G401 (cell line): Measurements from ENCODE around the gene GRIK3. TPM values are rescaled to one million over a fixed set of nuclear protein-coding genes. Genes with fewer than 3 reads are reported as not detected.

Experiments used
- DNase-seq: peaks from one replicate; pipeline ENCODE4 v3.0.0-alpha.2; 2015; ENCODE audit warnings: low spot score
- in situ Hi-C: cut with HindIII; loops from 2 replicates; pipeline ENCODE4 v1.10.0; 2016; ENCODE audit warnings: low sequenced_read_pairs, mixed read lengths
- total RNA-seq: library from RNA; depleted of rRNA; stranded (reverse); fragments of >200 nt; shearing (Covaris generic); gene quantifications from 2 replicates; pipeline ENCODE4 v1.2.3, GENCODE V29; 2014

GRIK3 gene
- total RNA-seq, 1 experiment from 2014 or later, result not detected

DNA sequence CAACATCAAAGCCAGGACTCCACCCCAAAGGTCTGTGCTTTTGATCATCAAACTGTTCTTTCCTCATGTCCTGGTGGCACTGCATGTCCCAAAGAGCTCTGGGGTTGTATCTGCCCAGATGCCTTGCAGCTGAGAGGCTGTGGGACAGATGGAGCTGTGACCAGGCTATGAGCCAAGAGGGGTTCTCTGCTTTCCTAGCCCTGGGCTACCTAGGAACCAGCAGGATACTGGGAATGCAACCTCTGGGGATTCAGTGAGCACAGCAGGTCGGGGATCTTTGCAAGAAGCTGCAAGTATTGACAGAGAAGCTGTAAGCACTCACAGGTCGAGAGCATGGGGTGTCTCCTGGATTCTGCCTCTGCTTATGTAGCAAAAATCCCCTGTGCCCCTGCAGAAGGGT lies 186.6 kb downstream of the GRIK3 start:
- no peak for DNase-seq
- in situ Hi-C loops, result no loop called here

DNA sequence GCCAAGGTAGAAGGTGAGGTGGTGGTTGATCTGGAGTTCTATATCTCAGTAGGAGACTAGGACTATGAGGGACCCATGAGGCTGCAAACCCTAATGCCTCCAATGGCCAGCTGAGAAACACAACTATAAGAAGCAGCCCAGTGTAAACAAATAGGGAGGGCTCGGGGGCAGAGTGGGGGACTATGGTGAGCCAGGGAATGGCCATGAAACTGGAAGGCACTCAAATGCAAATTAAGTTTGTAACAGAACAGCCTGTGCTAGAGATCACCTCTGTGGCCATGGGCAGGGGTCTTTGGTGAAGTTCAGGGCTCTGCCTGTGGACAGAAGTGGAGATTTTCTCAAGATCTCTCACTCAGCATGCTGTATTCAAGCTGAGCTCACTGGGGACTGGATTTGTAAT lies 187.1 kb downstream of the GRIK3 start:
- no peak for DNase-seq
- in situ Hi-C loops, result no loop called here

DNA sequence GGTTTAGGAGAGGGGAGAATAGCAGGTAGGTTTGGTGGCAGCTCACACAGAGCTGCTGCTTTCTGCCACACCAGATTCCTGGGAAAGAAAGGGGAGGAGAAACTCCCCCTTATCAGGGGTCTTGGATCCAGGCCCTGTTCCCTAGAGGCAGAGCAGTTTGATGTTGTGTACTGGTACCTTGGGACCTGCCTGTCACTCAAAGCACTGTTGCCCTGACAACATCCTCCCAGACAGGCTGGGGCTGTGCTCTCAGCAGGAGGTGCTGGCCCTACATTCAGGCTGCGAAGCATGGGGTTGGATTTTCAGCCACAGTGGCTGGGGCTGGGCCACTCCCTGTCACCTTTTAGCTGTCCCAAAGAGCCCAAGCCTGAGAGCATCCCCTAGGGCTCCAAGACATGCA lies 188.0 kb downstream of the GRIK3 start:
- DNase-seq, result peak; percentile 32
- in situ Hi-C loops, result no loop called here

DNA sequence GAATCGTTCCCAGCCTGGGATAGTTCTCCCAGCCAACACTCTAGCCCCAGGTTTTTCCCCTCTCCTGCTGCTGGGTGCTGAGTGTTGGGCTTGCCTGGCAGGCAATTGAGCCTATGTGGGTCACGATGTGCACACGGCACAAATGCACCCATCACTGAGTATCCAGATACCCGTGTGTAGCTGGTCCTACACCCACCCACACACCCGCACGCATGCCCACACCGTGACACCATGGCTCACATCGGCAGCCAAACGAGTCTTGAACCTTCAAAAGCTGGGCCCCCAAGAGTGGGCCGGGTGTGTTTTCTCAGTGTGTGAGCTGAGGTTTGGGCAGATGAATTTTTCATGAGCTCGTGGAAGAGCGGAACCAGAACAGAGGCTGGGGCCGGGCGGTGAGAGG lies 188.5 kb downstream of the GRIK3 start:
- DNase-seq, result peak; percentile 17
- in situ Hi-C loops, result no loop called here

DNA sequence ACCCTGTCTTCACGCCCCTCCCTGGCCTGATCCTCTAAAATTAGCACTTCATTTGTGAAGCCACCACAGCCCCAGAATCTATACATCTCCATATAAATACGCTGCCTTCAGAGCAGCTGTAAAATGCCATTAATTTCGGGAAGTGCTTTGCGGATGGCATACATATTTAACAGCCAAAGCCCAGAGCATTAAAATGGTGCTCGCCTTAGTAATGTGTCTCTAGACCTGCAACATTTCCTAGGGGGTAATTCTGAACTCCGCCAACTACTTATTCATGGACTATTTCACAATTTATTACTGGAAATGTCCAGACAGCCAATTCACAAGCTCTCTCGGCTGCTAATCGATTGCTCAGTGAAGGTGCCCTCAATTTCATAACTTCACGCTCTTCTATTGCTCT lies 189.4 kb downstream of the GRIK3 start:
- in situ Hi-C loops, result no loop called here
- DNase-seq, result no peak

DNA sequence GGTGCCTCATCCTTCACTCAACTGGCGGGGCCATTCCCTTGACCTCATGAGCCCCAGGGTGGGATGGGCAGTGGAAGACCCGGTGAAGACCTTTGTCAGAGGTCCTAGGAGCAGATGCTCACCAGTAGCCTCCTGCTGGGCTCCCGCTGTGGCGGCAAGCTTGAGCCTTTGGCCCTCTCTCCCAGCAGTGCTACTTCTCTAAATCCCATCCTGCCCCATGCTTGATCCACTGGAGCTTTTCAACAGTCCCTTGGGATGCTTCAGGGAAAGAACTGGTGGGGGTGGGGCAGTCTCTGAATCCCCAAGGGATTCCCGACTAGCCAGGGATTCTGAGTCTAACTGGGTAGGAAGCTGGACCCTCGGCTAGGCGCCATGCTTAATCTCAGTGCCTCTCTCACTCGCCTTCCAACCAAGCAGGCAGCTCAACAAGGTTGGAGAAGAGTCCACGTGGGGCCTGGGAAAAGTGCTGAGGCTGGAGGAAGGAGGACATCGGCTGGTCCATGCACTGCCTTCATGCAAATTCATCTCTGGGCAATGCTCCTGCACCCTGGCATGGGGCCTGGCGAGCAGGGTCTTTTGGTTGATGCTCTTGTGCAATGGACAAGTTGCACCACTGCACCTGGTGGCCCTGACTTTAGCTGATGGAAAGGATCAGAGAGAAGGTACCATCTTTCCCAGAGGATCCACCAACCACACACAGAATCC lies 190.3 kb downstream of the GRIK3 start:
- no peak for DNase-seq

DNA sequence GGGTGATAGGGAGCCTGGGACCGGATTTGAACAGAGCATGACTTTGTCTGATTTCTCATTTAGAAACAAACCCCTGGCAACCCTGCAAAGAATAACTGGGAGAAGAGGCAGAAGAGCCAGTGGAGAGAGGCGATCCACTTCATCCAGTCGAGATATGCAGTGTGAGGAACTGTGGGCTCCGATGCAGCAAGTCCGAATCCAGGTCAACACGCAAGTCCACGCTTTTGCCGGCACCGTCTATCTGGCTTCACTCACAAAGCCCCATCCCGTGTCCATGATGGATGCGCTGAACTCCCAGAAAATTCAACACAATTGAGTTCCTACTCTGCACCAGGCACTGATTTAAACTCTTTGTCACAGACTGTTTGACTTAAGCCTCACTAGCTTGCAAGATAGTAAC lies 191.3 kb downstream of the GRIK3 start:
- DNase-seq, result no peak
- in situ Hi-C loops, result no loop called here

More for the DNA sequence above, 190.3 kb downstream of the GRIK3 start:
- in situ Hi-C loops, result no loop called here

DNA sequence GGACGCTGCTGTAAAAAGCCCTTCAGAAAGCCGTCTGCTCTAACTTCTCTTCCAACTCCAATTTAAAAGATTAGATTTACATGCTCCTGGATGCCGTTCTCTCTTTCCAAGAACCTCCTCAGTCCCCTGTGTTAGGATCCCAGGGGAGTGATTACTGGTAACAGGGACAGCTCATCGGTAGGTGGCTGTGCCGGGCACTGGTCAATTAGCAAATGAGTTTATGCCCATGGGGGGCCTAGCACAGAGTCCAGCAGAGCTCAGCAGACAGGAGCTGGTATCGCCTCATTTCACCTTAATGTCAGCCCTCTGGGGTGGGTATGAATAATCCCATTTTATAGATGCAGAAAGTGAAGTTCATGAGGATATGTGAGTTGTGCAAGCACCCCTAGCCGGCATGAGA lies 191.9 kb downstream of the GRIK3 start:
- DNase-seq, result no peak
- in situ Hi-C loops, result no loop called here

DNA sequence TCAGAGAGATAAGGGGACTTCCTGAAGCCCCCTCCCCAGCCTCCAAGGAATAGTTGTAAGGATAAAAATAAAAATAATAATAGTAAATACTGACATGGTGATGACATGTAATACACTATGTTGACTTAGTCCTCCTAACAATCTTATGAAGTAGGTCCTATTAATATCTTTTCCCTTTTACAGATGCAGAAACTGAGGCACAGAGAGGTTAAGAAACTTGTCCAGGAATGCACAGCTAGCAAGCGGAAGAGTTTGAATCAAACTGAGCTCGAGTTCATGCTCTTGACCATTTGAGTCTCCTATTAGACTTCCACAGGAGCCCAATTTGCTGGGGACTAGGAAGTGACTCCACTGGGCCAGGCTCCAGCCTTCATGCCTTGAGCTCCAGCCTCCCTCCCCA lies 194.8 kb downstream of the GRIK3 start:
- in situ Hi-C loops, result no loop called here
- DNase-seq, result no peak

DNA sequence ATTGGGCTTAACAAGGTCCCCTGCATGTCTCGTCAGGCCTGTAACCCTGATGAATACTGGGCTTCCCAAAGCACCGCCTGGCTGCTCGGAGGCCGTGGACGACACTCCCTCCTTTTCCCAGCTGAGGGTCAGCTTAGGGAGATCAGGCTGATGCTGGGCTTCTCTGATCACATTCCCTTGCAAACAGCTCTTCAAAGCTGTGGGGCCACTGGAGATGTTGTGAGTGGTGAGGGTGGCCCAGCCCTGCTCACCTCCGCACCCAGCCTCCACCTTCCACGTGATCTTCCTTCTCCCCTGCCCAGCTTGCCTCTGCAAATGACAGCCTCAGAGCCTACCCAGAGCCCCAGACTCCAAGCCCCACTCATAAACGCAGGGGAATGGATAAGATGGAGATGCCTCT lies 195.4 kb downstream of the GRIK3 start:
- in situ Hi-C loops, result no loop called here
- DNase-seq, result no peak

DNA sequence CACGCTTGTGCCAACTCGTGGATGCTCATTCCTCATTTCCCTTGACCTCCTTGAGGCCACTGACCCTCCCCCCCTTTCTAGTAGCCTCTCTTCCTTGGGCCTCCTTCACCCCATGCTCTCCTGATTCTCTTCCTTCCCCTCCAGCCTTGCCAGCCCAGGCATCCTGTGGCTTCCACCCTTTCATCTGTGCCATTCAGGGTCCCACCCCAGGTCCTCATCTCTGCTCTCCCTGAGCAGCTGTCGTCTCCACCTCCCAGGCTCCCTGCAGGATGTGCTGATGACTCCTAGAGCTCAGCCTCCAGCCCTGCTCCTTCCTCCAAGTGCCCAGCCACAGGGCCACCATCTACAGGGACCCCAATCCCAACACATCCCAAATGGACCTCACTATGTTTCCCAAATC lies 197.4 kb downstream of the GRIK3 start:
- in situ Hi-C loops, result no loop called here
- DNase-seq, result no peak

DNA sequence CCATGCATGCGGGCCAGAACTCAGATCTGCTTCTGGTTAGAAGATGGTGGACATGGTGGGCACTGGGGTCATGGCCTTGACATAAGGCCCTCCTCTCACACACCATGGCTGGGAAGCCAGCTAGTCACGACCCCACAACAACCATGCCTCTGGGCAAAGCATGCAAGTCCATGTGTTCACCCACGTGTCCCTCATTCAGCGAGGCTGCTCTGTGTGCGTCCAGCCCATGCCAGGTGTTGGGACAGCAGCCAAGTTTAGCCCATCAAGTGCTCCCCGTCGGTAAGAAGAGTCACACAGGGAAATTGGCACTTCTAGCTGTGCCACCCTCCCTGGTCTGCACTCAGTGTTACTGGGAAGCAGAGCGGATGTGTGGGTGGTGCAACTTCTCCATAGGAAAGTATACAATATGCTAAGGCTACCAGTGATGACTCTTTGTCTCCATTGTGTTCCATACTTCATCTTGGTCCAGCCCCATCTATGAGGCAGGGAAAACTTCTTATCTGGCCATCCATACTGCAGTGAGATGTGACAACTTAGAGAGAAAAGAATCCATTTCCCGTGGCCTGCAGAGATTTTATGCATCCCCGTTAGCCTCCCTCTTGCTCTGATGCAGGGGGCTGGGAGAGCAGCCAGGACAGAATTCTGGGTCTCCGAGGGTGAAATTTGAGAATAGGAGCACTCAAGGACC lies 198.0 kb downstream of the GRIK3 start:
- DNase-seq, result no peak
- in situ Hi-C loops, result no loop called here

DNA sequence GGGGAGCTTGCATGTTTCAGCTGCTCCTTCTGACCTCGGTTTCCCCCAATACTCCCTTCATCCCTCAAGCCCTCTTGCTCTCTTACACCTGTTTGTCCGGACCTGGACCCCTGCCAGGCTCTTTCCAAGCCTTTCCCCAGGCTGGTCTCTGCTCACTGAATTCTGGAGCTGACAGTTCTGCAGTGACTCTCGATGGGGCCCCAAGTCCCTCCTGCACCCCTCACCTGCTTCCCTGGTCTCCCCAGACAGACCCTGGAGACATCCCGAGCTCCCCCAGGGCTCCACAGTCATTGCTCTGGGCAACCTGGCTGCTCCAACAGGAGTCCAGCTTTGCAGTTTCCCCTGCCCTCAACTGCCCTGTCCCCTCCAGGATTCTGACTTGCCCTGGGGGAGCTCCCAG lies 198.6 kb downstream of the GRIK3 start:
- in situ Hi-C loops, result no loop called here
- DNase-seq, result no peak

DNA sequence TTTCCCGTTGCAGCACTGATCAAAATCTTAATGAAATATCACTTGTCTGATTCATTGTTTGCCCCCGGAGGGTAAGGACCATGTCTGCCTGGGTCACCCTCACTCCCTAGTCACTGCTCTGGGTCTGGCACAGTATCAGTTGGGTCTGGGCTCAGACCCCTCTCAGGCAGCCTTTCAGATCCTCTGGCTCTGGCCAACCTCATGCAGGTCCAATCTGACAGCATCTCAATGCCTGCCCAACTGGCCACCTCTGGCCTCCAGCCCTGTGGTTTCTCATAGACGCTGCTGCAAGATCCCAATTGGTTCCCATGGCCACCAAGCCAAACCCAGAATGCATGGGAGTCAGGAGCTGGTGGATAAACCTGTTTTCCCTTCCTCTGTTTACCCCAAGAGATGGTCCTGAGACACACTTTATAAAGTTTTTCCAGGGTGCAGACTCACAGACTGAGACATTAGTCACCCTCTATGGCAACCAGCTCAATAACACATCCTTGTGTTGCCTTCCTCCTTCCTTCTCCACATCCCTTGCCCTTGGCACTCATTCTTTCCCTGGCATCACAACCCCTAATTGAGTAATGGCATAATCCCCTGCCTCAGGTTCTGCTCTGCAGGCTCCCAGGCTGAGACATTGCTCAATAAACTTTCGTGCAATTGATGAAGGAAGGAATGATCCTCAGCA lies 199.2 kb downstream of the GRIK3 start:
- in situ Hi-C loops, result no loop called here
- no peak for DNase-seq

DNA sequence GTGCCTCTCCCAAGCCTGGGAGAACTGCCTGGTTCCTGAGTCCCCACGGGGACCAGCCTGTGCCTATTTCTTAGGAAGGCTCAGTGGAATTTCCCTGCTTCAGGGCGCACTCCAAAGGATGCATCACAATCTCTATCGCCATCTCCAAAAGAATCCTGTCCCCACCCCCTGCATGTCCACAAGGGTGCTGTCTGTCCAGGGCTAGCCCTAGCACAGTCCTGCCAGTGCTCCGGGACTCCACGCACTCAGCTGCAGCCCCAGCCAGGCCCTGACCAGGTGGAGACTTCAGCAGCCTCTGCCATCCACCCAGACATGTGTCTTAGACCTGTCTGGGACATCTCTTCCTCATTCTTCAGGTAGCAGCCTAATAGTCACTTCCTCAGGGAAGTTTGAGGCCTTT lies 199.7 kb downstream of the GRIK3 start:
- in situ Hi-C loops, result no loop called here
- no peak for DNase-seq

DNA sequence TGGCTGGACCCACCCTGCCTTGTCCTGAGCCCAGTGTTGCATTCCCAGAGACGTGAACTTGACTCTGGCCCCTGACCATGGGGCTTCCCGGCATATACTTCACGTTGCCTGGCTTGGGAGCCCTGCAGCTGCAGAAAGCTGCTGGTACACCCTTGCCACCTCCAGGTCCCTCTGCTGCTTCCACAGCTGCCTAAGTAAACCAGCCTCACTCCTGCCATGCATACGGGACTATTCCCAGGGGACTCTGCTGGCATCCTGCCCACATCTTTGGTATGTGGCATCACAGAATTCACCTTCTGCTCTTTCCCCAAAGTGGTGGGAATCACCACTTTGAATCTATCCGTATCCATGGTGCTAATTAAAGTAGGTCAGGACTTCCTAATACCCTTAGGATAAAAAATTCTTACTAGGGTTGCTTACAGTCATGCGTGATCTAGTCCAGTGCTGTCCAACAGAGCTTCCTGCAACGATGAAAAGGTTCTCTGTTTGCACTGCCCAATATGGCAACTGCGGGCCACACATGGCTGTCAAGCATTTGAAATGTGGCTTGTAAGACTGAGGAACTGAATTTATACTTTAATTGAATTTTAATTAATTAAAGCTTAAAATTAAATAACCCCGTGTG lies 203.0 kb downstream of the GRIK3 start:
- in situ Hi-C loops, result no loop called here
- DNase-seq, result no peak

DNA sequence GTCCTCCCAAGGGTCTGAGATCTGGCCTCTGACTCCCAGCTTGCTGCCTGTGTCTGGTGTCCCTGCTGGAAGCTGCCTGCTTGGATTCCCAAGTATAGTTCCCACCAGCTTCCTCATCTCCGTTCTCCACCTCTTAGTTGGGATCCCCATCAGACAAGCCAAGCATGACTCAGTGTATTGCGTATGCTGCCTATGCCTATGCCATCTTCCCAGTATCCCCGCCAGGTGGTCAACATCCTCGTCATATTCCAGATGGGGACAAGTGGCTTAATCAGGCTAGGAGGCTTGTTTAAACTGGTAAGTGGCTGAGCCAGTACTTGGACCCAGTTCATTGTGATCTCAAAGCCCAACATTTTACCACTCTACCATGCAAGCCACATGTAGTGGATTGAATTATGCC lies 204.4 kb downstream of the GRIK3 start:
- in situ Hi-C loops, result no loop called here
- no peak for DNase-seq

DNA sequence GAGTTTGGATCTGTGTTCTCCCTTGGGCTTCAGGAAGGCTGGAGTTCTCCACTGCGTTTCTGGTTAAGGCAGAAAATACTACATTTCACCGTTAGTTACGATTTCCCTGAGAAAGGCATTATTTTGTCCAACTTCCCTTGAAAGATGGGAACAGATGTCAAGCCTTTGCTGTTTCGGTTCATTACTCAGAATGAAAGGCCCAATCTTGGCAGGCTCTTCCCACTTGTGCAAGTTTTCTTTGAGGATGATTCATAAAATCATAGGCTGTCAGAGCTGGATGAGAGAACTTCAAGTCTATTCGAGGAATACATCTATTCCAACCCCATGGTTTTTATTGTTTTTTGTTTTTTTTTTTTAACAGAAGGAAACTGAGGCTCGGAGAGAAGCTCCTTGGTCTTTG lies 205.2 kb downstream of the GRIK3 start:
- in situ Hi-C loops, result no loop called here
- DNase-seq, result peak; percentile 19

DNA sequence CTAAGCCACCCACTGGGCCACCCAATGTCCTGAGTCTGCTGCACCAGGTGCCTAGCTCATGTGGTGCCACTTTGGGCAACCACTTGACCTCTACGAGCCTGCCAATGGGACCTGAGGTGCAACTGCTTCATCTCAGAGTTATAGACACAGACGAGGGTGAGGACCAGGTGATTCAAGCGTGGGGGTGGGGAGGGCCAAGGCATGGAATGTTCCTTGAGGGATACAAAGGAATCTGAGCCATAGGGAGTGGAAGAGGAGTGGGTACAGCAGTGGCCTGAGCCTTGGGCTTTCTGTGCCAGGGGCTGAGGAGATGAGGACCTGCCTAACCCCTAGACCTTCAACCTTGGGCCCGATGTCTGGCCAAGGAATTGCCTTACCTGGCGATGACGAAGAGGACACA lies 209.1 kb downstream of the GRIK3 start:
- in situ Hi-C loops, result no loop called here
- DNase-seq, result no peak

DNA sequence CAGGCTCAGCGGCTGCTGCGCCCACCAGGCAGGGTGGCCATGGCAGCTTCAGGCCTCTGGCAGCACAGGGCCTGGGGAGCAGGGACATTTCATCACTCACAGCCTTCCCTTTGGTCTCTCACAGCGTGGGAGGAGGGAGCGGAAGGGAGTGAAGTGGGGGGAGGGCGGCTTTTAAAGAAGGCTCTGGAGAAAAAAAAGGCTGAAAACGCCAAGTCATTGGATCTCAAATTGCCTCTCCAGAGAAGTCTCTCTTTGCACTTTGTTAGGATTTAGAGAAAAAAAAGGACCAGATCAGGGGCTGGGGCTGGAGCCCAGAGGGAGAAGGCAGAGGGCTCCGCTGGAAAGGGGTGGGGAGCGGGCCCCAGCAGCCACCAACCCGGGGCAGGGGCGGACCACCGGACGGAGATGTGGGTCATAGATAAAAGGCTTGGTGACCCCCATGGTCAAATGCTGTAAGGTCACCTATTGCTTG lies 209.9 kb downstream of the GRIK3 start:
- in situ Hi-C loops, result no loop called here
- DNase-seq, result no peak
